RWPE2 (cell line): ENCODE data around the gene RPL34.

ENCODE experiments used
- ATAC-seq: fragments of 200-7000 bp; cut with Tn5 transposase; 3 replicates; pipeline ENCODE4 v1.9.1; 2021; ENCODE audit warnings: low read depth
- DNase-seq: peaks from one replicate; pipeline ENCODE4 v3.0.0-alpha.2; 2020; ENCODE audit warnings: low spot score
- H3K27ac ChIP-seq: fragments of 450-650 bp; 2 replicates; pipeline ENCODE4 v1.5.1; 2017; ENCODE audit warnings: mild to moderate bottlenecking; ENCODE audit not compliant: poor library complexity, severe bottlenecking
- H3K27me3 ChIP-seq: fragments of 250-450 bp; sonication (Bioruptor Pico); 2 replicates; pipeline ENCODE4 v1.5.1; 2021; ENCODE audit warnings: mild to moderate bottlenecking, moderate library complexity; ENCODE audit not compliant: insufficient read depth, poor library complexity, severe bottlenecking
- H3K36me3 ChIP-seq: fragments of 250-450 bp; sonication (Bioruptor Pico); 2 replicates; pipeline ENCODE4 v1.5.1; 2020; ENCODE audit warnings: low read depth, mild to moderate bottlenecking, moderate library complexity
- H3K4me1 ChIP-seq: fragments of 250-450 bp; sonication (Bioruptor Pico); 2 replicates; pipeline ENCODE4 v1.5.1; 2021; ENCODE audit warnings: mild to moderate bottlenecking, moderate library complexity; ENCODE audit not compliant: insufficient read depth, poor library complexity, severe bottlenecking
- H3K4me3 ChIP-seq: fragments of 250-450 bp; sonication (Bioruptor Pico); 2 replicates; pipeline ENCODE4 v1.5.1; 2021; ENCODE audit warnings: mild to moderate bottlenecking, moderate library complexity; ENCODE audit not compliant: severe bottlenecking
- H3K9me3 ChIP-seq: fragments of 250-450 bp; sonication (Bioruptor Pico); 2 replicates; pipeline ENCODE4 v1.5.1; 2021; ENCODE audit warnings: mild to moderate bottlenecking, moderate library complexity; ENCODE audit not compliant: severe bottlenecking
- CTCF ChIP-seq: fragments of 450-650 bp; IDR thresholded peaks from one replicate; pipeline ENCODE4 v1.5.1; 2017; ENCODE audit warnings: mild to moderate bottlenecking, moderate library complexity; ENCODE audit not compliant: poor library complexity, severe bottlenecking

The RPL34 gene

GRCh38 chr4:108620101-108620932 is at the start of gene RPL34:
TSS of gene RPL34 (plus strand) at chr4:108620576. CDS start at chr4:108621960, 1,384 bp downstream.
- H3K27ac ChIP-seq, result peak within 1 kb of the TSS; percentile 62

GRCh38 chr4:108570993-108571569 is 49.3 kb upstream of the RPL34 start:
- ATAC-seq, result no peak
- TF ChIP-seq CTCF, result no peak
- no peaks in the 10 kb centered on the region for H3K27me3 ChIP-seq

More at GRCh38 chr4:108620101-108620932, at the start of gene RPL34:
- peak; percentile 99 for ATAC-seq
- Histone ChIP-seq H3K9me3 (no peaks in the 10 kb centered on the region), H3K4me1 (peaks cover 11% of the 10 kb centered on the region), H3K4me3 (peak within 1 kb of the TSS; percentile 48), H3K36me3 (peaks cover 43% of the 10 kb centered on the region), H3K27me3 (no peaks in the 10 kb centered on the region)
- peak; percentile 96 for DNase-seq
- TF ChIP-seq CTCF, result no peak

GRCh38 chr4:108574402-108574801 is 46.0 kb upstream of the RPL34 start:
- Histone ChIP-seq H3K9me3 (no peaks in the 10 kb centered on the region), H3K4me3 (no peak overlapping the region), H3K36me3 (no peaks in the 10 kb centered on the region), H3K27me3 (no peaks in the 10 kb centered on the region), H3K27ac (no peak overlapping the region), H3K4me1 (no peaks in the 10 kb centered on the region)
- ATAC-seq (no peak), DNase-seq (no peak)
- no peak for TF ChIP-seq CTCF

More at GRCh38 chr4:108570993-108571569, 49.3 kb upstream of the RPL34 start:
- Histone ChIP-seq H3K27ac (no peak overlapping the region), H3K36me3 (no peaks in the 10 kb centered on the region), H3K4me3 (no peak overlapping the region), H3K9me3 (no peaks in the 10 kb centered on the region), H3K4me1 (no peaks in the 10 kb centered on the region)
- DNase-seq, result no peak

- no peak for TF ChIP-seq CTCF
- Histone ChIP-seq H3K36me3 (no peaks in the 10 kb centered on the region), H3K4me3 (no peak overlapping the region), H3K27me3 (no peaks in the 10 kb centered on the region), H3K4me1 (no peaks in the 10 kb centered on the region), H3K9me3 (no peaks in the 10 kb centered on the region), H3K27ac (no peak overlapping the region)
- no peak for DNase-seq
- no peak for ATAC-seq
Measured at GRCh38 chr4:108581083-108581482, 39.3 kb upstream of the RPL34 start.
